Heart left ventricle (tissue), 16 donors: Measurements from ENCODE around the gene SNX5. TPM values are rescaled to one million over a fixed set of nuclear protein-coding genes. Genes with fewer than 3 reads are reported as not detected.

Experiments used
- ATAC-seq, 4 donors: fragments of 200-7000 bp; cut with Tn5 transposase; one replicate each; pipeline ENCODE4 v1.9.1; 2020 to 2022; ENCODE audit warnings: moderate library complexity in 4 of 4, mild to moderate bottlenecking in 3 of 4, moderate number of reproducible peaks in 1 of 4
- DNase-seq, 5 donors: peaks; one replicate each; pipeline ENCODE4 v3.0.0-alpha.2; 2020
- H3K27ac ChIP-seq, 12 donors: fragments of 200-600 bp; sonication (generic) in 4 of 12; one replicate each; pipeline versions ENCODE4 v1.5.0 to v1.8.0; 2016 to 2022; ENCODE audit warnings: mild to moderate bottlenecking in 2 of 12
- H3K27me3 ChIP-seq, 9 donors: fragments of 200-600 bp; sonication (generic) in 2 of 9; one replicate each; pipeline versions ENCODE4 v1.5.1 to v1.8.0; 2016 to 2022; ENCODE audit warnings: mild to moderate bottlenecking in 3 of 9
- H3K36me3 ChIP-seq, 9 donors: fragments of 200-600 bp; sonication (generic) in 2 of 9; one replicate each; pipeline versions ENCODE4 v1.5.0 to v1.8.0; 2018 to 2022; ENCODE audit warnings: mild to moderate bottlenecking in 2 of 9
- H3K4me1 ChIP-seq, 12 donors: fragments of 200-600 bp; sonication (generic) in 4 of 12; one replicate each; pipeline versions ENCODE4 v1.5.0 to v1.8.0; 2016 to 2022; ENCODE audit warnings: mild to moderate bottlenecking in 3 of 12
- H3K4me3 ChIP-seq, 12 donors: fragments of 200-600 bp; sonication (generic) in 4 of 12; one replicate each; pipeline versions ENCODE4 v1.5.0 to v1.8.0; 2017 to 2022; ENCODE audit warnings: mild to moderate bottlenecking in 9 of 12, moderate library complexity in 4 of 12
- H3K9me3 ChIP-seq, 12 donors: fragments of 200-600 bp; sonication (generic) in 4 of 12; one replicate each; pipeline versions ENCODE4 v1.5.0 to v1.8.0; 2016 to 2022; ENCODE audit warnings: mild to moderate bottlenecking in 1 of 12
- CTCF ChIP-seq, 12 donors: fragments of 200-600 bp; sonication (generic) in 4 of 12; IDR thresholded peaks; one replicate each; pipeline versions ENCODE4 v1.5.0 to v1.8.0; 2018 to 2022; ENCODE audit warnings: antibody characterized with exemption in 12 of 12, mild to moderate bottlenecking in 5 of 12
- POLR2A ChIP-seq, 2 donors: fragments of 450-650 bp; IDR thresholded peaks; one replicate each; pipeline ENCODE4 v1.6.1; 2017; ENCODE audit warnings: antibody characterized with exemption in 2 of 2, mild to moderate bottlenecking in 2 of 2, moderate library complexity in 2 of 2
- WGBS, 4 donors: extraction: QIAGEN DNeasy Blood & Tissue Kit in 2 of 4; methylation state at CpG; one replicate each; pipeline versions ENCODE4 v1.1.5 to v1.1.7; 2013 to 2018; 5-methylcytosine and 5-hydroxymethylcytosine counted together
- intact Hi-C, 10 donors: fragments of 100-400 bp; cut with DNase I; formaldehyde crosslinking; loops; one replicate each; pipeline versions ENCODE4 v1.11.1 to v1.14.2; 2022
- polyA plus RNA-seq, 2 donors: library from polyadenylated mRNA; stranded (reverse); fragments of 200-250 nt; gene quantifications; one replicate each; pipeline ENCODE4 v1.2.3, GENCODE V29; 2013
- total RNA-seq, 9 donors: library from RNA; depleted of rRNA in 2 of 9; stranded (reverse); fragments of >200 nt in 2 of 9; fragmentation: NEBNext Ultra II Directional in 3 of 9; extraction: Animal tissue kit (Norgen Biotek cat#: 25700) in 3 of 9; gene quantifications; one replicate each; pipeline versions ENCODE4 v1.1.0 to v1.2.4, GENCODE V29; 2016 to 2023
- donor health status: ischemic (EF 13 %, LVEDD 7.1; RV severe dilation, severe dysfunction).
- donor health status: healthy with polysubstance abuse.
- donor health status: DM: no; HTN: yes; CAD: no.
- donor health status: DM: no; HTN: no; CAD: no.
- donor health status: ischemic (EF 25% LVEDD 6.9; RV normal size, moderate dysfunction).
- donor health status: ischemic (EF 25% LVEDD 5.7; RV mildly dilated, moderate dysfunction).
- donor health status: healthy.
- donor health status: DM: yes; HTN: yes; CAD: no.
- donor health status: ischemic (EF 35%, LVEDD 5.7; RV mildly dilated, moderate dysfunction).
- donor health status: nonischemic (EF 11% LVEDD 7.7; RV severe dilation, severe dysfunction).
- donor health status: DM: yes; HTN: yes; CAD: no.
- donor health status: PGD.
- donor health status: ischemic (EF 29% LVEDD 5.4; RV normal size, mild dysfunction).
- donor health status: nonischemic (EF 23%, LVEDD 6.1; RV moderate dilation, normal function).

SNX5 gene
- total and polyA plus RNA-seq, 11 donors = 32.8 to 75.0 (median 44.0) TPM

- Histone ChIP-seq H3K4me3 (peak overlapping the region in 1 of 12 donors; percentile 95), H3K9me3 (no peaks in the 10 kb centered on the region), H3K4me1 (peaks cover 2 to 78% (median 61%) of the 10 kb centered on the region in 12 donors), H3K36me3 (peaks cover 0 to 11% (median 0%) of the 10 kb centered on the region in 9 donors), H3K27ac (peak overlapping the region in 3 of 12 donors; percentile 97 to 99 (median 98)), H3K27me3 (no peaks in the 10 kb centered on the region)
- 80 to 87% (median 85%) methylated on average over 3 of the region's 3 CpGs for WGBS, 4 donors
- intact Hi-C loops = loop anchor here in 1 of 10 donors (5.0 to 10.0 kb wide), 2 partner anchors 323 to 540 kb away; partner anchors contain the start of genes SEC23B and ZNF133
- DNase-seq (no peak), ATAC-seq (no peak)
- TF ChIP-seq CTCF (IDR thresholded peaks at IDR 0.05) (no peak), POLR2A (IDR thresholded peaks at IDR 0.05) (no peak)
These were observed 4.0 kb downstream of the SNX5 start for GRCh38 chr20:17964632-17965031.

GRCh38 chr20:17964073-17964472, 4.5 kb downstream of the SNX5 start:
- Histone ChIP-seq H3K27me3 (no peaks in the 10 kb centered on the region), H3K4me3 (no peak overlapping the region), H3K27ac (peak overlapping the region in 1 of 12 donors; percentile 99), H3K36me3 (peaks cover 0 to 11% (median 0%) of the 10 kb centered on the region in 9 donors), H3K4me1 (peaks cover 2 to 84% (median 66%) of the 10 kb centered on the region in 12 donors), H3K9me3 (no peaks in the 10 kb centered on the region)
- intact Hi-C loops = loop anchor here in 1 of 10 donors (10.0 kb wide), 1 partner anchor 541 kb away; the partner anchor contains the start of gene SEC23B
- no peak for TF ChIP-seq POLR2A (IDR thresholded peaks at IDR 0.05)
- TF ChIP-seq CTCF (IDR thresholded peaks at IDR 0.05) = no peak
- DNase-seq = no peak
- no peak for ATAC-seq
- 41 to 60% (median 52%) methylated on average over 1 of the region's 1 CpG for WGBS, 4 donors

- intact Hi-C loops = loop anchor here in 1 of 10 donors (10.0 kb wide), 1 partner anchor 541 kb away; the partner anchor contains the start of gene SEC23B
- H3K4me1 ChIP-seq = peaks cover 2 to 91% (median 74%) of the 10 kb centered on the region in 12 donors
- H3K27ac ChIP-seq = peak overlapping the region in 9 of 12 donors; percentile 27 to 99 (median 55)
These were observed 5.3 kb downstream of the SNX5 start for GRCh38 chr20:17963114-17963897.

More at GRCh38 chr20:17963114-17963897, 5.3 kb downstream of the SNX5 start:
- DNase-seq (no peak), ATAC-seq (no peak)
- H3K27me3 ChIP-seq = no peaks in the 10 kb centered on the region
- peaks cover 0 to 11% (median 0%) of the 10 kb centered on the region in 9 donors for H3K36me3 ChIP-seq
- no peaks in the 10 kb centered on the region for H3K9me3 ChIP-seq
- no peak overlapping the region for H3K4me3 ChIP-seq
- 84 to 88% (median 86%) methylated on average over 9 of the region's 9 CpGs for WGBS, 4 donors
- TF ChIP-seq POLR2A (IDR thresholded peaks at IDR 0.05) (no peak), CTCF (IDR thresholded peaks at IDR 0.05) (no peak)
